ENCODE results near the gene TMEM129.

The TMEM129 gene

DNA sequence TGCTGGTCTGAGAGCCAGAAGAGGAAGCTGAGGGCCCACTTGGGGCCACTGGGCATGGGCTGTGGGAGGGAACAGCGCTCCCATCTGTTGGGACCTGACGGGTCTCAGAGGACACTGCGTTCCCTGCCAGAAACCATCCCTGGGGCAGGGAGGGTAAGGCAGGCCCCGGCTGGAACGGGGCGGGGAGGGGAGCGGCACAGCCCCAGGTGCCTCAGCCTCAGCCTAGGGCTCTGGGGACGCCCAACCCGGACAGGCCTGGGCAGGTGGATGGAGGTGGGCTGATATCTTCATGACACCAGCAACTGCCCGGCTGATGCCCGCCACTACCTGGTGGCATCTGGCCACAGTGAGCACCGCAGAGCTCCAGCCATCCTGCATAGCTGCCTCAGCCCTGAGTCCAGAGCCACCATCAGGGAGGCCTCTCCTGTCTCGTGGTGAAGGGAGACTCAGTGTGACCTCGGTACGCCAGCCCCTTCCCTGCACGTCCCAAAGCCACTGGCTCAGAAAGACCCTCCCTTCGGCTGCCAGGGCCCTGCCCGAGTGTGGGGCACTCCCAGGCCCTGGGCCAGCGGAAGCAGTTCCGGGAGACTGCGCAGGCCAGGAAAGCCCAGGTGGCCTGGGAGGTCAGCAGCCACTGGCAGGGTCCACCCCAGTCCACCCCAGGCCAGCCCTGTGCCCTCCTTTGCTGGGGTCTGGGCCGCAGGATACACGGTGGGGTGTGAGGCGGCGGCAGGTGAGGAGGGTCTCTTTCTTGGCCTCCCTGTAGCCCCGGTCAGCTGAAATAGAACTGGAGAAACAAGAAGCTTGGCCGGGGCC is 37.4 kb upstream of the TMEM129 start:
- DNase-seq (ENCODE audit: insufficient read length, low spot score) (no peak), FAIRE-seq (no peak)

DNA sequence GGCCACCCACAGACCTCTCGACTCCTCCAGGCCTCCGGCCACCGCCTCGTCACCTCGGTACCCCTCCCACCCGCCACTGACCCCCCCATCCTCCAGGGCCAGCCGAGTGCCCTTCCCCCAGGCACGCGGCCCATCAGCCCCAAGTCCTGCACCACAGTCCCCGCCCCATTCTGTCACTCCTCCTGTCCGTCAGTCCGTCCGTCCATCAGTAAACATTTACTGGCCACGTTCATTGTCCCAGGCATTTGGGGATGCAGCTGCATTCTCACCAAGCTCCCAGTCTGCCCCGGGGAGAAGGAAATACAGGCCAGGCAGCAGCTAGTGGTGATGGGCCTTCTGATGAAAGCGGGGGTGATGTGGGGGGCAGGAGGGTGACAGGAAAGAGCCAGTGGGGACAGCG is 36.7 kb upstream of the TMEM129 start:
- DNase-seq (ENCODE audit: insufficient read length, low spot score) (no peak), FAIRE-seq (no peak)

DNA sequence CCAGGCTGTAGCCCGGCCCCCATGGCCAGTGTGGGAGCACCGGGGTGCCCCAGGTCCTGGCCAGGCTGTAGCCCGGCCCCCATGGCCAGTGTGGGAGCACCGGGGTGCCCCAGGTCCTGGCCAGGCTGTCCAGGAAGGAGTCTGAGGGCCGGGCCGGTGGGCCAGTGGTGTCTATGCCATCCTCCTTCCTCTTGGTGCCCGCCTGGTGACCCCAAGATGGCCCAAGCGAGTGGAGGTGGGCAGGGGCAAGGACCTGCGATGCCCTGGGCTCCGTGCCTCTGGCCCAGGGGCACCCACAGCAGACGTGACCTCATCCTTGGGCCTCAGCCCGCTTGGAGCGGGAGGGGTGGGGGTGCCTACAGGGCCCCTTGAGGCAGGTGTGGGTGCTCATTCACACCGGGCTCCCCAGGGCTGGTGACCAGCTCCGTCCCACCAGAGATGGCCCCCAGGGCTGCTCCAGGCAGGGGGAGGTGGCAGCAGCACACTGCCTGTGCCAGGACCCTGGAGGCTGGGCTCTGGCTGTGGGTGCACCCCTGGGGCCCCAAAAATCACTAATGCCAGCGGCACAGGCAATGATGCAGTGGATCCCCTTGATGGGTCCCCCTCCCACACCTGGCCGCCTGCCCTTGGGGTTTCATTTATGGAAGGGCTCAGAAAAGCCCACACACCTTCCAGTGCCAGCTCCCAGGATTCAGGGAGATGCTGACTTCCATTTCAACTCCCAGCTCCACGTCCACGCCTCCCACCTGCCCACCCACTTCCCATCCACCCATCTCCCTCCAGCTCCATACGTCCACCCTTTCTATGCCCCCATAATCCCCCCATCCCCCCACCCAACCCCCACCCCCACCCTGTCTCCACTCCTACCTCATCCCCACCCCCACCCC is 36.0 kb upstream of the TMEM129 start:
- no peak for FAIRE-seq

DNA sequence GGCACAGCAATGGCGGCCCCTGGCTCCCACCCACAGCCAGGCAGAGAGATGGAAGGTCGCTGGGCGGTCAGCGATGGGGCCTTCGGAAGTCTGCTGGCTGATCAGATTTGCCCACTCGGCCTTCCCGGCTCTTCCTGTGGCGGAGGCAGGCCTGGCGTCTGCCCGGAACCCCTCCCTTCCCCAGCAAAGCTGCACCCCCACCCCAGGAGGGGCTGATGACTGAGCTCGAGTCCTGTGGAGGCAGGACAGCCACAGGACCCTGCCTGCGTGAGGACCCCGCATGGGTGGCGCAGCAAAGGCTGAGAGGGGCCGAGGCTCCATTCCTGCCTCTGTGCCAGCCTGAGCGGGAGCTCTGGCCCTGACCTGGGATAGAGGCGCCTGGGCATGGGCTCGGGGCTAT is 35.0 kb upstream of the TMEM129 start:
- no peak for FAIRE-seq
- no peak for DNase-seq (ENCODE audit: insufficient read length, low spot score)

More for the DNA sequence above, 36.0 kb upstream of the TMEM129 start:
- no peak for DNase-seq (ENCODE audit: insufficient read length, low spot score)

DNA sequence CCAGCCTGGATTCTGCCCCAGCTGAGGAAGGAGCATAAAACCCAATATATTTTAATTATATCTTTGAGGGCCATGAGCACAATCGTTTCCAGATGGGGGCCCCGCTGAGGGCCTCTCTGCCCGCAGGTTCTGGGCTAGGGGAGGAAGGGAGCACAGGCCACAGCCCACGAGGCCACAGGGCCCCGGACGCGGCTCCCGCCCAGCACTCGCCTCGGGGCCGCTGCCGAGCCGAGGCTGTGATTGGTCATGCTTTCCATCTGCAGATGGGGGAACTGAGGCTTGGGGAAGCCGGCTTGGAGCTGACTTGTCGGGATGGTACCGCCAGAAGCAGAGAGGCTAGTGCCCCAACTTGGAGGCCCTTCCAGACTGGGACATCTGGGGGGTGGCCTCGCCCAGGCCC is 34.2 kb upstream of the TMEM129 start:
- no peak for FAIRE-seq

DNA sequence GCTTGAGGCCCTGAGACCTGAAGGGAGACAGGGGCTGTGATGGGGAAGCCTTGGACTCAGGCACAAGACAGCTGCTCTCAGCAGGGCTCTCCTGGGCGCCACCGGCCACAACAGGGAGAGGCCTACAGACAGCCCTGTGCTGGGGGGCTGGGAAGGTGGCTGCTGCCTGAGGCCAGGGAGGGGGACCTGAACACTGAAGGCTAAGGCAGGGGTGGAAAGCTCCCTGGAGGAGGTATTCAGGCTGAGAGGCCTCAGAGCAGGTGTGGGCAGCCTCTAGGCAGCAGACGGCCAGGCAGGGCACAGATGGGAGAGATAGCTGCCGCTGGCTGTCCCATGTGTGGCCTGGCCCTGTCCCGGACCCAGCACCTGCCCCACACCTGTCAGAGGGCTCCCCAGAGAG is 33.2 kb upstream of the TMEM129 start:
- DNase-seq (ENCODE audit: insufficient read length, low spot score), result no peak
- FAIRE-seq, result no peak

More for the DNA sequence above, 34.2 kb upstream of the TMEM129 start:
- DNase-seq (ENCODE audit: insufficient read length, low spot score), result no peak

DNA sequence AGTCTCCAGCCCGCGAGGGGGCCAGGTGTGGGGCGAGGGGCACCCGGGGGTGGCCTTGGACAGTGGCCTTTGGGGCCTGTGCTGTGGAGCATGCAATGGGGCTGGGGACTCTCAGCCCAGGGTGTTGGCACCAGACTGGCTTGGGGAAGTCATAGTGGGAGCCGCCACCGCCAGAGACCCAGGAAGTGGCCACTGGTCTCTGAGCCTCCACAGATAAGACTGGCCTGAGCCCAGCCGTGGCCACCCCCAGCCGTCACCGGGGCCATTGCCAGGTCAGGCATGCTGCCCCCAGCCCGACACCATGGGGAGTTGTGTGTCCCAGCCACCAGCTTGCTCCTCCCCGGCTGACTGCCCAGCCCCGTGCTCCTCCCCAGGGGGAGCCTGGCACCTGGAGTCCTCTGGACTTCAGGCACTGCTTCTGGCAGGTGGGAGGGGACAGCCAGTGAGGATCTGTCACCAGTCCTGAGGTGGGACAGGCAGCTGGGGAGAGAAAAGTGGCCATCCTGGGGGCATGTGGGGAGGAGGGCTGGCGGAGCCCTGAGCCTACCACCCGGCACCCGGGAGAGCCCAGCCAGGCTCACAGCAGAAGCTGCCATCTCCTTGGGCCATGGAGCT is 32.7 kb upstream of the TMEM129 start:
- no peak for FAIRE-seq

DNA sequence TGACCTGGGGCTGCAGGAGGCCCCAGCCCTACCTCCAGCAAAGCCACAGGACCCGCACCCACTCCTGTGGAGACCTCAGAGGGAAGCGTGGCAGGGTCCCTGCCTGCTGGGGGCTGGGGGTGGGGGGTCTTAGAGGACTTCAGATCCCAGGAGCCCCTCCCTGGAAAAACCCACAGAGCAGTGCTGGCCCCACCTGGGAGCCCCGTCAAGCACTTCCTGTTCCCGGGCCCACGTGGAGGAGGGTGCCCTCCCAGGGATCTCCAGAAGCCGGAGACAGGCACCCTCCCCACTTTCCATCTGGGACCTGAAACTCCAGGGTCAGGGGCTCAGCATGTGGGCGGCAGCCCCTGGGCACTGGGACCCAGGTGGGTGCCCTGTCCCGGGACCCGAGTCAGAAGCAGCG is 32.2 kb upstream of the TMEM129 start:
- DNase-seq (ENCODE audit: insufficient read length, low spot score) (no peak), FAIRE-seq (no peak)

More for the DNA sequence above, 32.7 kb upstream of the TMEM129 start:
- no peak for DNase-seq (ENCODE audit: insufficient read length, low spot score)

DNA sequence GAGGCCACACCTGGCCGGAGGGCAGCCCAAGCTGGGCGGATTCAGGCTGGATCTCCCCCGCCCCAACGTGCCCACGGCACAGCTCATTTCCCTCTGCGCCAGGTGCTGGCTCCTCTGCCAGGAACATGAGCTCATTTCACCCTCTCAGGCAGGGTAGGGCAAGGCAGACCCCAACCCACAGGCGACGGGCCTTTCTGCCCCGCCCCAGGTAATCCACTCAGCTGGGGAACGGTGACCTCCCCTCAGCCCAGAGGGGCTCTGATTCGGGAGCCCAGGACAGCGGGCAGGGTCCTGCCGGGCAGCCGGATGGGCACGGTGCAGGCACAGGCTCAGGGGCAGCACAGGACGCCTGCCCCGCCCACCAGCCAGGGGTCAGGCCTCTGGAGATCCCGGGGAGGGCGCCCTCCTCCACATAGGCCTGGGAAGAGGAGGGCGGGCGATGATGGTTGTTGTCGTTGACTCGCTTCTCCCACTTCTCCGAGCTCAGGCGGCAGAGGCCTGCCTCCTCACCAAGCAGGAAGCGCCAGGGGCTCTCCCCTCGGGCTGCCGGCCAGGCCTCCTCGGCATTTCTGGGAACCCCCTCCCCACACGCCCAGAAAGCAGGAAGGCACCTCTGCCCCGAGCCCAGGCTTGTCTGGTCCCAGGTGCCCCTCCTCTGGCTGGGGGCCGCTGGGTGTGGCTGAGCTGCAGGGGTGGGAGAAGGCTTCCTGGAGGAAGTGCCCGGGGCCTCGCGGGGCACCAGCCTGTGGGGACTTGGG is 31.3 kb upstream of the TMEM129 start:
- DNase-seq (ENCODE audit: insufficient read length, low spot score) (no peak), FAIRE-seq (no peak)

DNA sequence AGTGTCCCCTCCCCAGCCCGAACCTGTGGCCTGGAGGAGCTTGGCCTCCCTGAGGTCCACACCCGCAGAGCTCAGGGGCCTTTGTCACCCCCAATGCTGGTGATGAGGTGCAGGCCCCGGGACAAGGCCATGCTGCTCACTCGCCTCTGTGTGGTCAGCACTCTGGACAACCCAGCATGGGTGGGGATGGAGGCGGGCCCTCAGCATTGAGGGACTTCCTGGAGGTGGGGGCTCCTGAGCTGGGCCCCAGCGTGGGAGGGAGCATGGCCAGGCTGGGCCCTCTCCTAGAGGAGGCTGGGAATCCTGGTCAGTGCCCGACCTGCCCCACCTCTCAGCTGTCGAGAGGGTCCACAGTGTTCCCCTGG is 30.8 kb upstream of the TMEM129 start:
- no peak for DNase-seq (ENCODE audit: insufficient read length, low spot score)
- no peak for FAIRE-seq

DNA sequence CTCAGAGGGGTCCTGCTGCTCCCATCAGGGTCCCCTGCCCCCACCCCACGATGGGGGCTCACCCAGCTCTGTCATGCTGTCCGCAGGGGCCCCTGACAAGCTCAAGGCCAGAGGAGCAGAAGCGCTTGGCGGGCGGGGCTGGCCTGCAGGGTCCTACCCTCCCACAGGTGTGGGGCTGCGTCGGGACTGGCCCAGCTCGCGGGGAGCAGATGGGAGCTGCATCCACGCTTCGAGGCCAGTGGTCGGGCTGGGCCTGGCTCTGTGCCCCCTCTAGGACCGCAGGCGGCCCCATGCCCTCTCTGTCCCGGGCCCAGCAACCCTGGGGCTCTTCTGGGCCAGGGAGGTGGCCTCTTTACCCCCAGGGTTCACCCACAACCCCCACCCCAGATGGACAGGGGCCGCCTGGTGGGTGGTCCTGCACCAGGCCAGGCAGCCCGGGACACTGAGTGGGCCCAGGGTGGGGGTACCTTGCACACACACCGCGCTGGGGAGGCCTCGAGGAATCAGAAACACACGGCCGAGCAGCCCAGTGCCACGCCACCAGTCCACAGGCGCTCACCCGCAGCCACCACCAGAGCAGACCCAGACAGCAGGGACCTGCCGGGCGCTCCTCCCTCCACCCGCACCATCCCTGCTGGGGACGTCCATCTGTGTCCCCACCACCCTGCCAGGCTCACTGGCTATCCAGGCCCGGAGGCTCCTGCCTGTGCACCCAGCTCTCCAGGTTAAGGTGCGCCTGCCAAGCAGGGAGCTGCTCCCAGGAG is 30.2 kb upstream of the TMEM129 start:
- DNase-seq (ENCODE audit: insufficient read length, low spot score) (no peak), FAIRE-seq (no peak)

DNA sequence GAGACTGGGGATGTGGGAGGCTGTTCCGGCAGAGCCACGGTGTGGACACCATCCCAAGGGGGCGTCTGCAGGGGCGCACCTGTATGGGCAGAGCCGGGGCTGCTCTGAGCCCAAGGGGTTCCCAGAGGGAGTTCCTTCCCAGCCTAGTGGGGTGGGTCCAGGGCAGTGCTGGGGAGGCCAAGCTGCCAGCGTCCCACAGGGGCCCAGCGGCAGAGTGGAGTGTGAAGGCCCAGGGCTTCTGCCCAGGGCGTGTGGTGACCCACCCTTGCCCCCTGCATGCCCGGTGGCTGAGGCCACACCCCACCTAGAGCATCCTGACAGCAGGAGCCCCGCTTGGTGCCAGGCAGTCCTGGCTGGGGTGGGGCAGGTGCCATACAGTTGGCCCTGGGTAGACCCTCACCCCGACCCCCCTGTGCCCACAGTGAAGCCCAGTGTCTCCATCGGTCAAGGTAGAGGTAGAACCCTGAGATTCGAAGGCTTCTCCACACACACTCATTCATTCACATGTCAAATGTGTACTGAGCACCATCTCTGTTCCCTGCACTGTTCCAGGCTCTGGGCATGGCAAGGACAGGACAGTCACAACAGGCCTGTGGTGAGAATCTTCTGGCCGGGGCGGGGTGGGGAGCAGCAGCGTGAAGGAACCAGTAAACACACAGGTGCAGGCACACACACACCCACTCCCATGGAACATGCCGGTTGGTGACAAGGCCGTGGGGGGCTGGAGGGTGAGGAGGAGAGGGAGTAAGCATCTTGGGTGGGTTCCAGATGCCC is 29.4 kb upstream of the TMEM129 start:
- DNase-seq (ENCODE audit: insufficient read length, low spot score) (no peak), FAIRE-seq (no peak)

DNA sequence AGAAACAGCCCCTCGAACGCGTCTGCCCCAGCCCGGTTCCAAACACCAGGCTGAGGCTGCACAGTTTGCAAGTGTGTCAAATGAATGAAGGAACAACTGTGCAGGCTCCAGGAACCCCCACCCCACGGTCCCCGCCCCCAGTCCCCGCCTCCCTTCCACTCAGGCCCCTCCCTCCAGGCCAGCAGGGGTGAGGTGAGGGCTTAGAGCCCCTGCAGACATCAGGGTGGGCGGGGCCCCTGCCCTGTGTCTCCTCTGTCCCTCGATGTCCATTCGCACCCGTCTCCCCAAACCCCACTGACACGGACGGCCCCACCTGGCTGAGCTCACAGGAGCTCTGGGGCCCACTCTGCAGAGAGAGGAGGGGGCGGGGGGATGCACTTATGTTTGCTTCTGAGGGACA is 28.7 kb upstream of the TMEM129 start:
- FAIRE-seq, result no peak

DNA sequence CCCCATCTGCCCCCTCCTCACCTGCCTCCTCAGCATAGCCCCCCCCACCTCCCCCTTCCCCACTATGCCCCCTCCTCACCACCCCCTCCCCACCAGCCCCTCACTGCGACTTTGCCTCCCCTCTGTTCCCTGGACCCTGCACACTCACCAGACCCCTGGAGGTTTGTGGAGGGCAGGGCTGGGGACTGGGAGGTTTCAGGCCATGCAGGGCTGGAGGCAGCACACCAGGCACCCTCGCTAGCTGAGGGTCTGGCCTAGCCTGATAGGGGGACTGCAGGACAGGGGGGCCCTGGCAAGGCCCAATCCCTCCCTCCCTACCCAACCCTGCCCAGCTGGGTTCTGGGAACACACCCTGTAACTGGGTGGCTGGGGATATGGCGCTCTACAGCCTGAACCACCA is 28.2 kb upstream of the TMEM129 start:
- no peak for DNase-seq (ENCODE audit: insufficient read length, low spot score)

More for the DNA sequence above, 28.7 kb upstream of the TMEM129 start:
- no peak for DNase-seq (ENCODE audit: insufficient read length, low spot score)

DNA sequence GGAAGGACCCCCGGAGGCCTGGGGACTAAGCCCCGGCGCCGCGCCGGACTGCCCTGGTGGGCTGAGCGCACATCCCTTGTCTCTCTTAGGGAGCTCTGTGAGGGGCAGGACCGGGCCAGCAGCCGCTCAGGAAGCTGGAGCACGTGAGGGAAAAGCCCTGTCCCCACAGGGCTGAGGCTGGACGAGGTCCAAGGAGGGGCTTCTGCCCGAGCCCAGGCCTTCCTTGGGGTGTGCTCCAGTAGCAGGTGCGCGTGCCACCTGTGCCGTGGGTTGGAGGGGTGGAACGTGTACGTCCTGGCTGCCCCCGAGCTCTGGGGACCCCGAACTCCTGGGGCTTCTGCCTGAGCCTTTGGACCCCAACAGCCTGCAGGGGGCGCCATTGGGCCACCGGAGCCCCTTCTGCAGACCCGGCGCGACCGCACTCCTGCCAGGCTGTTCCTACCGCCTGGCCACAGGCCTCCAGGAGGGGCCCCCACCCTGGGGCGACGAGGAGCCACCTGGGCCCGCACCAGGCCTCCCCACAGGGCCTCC is 27.4 kb upstream of the TMEM129 start:
- peak; percentile 94 for DNase-seq (ENCODE audit: insufficient read length, low spot score)
- FAIRE-seq, result no peak

More for the DNA sequence above, 28.2 kb upstream of the TMEM129 start:
- no peak for FAIRE-seq

DNA sequence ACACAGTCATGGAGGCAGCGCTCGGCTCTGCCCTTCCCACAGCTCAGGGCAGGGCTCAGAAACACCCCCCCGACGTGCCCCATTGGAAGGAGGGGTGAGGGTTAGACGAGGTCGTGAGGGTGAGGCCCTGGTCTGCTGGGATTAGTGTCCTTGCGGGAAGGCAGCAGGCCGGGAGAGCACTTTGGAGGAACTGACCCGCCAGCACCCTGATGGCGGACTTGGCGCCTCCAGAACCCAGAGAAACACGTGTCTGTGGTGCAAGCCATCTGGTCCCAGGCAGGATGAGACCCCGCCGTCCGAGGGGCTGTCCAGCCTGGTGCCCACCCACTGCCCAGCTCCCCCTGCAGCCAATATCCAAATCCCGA is 26.5 kb upstream of the TMEM129 start:
- FAIRE-seq, result no peak
- no peak for DNase-seq (ENCODE audit: insufficient read length, low spot score)

DNA sequence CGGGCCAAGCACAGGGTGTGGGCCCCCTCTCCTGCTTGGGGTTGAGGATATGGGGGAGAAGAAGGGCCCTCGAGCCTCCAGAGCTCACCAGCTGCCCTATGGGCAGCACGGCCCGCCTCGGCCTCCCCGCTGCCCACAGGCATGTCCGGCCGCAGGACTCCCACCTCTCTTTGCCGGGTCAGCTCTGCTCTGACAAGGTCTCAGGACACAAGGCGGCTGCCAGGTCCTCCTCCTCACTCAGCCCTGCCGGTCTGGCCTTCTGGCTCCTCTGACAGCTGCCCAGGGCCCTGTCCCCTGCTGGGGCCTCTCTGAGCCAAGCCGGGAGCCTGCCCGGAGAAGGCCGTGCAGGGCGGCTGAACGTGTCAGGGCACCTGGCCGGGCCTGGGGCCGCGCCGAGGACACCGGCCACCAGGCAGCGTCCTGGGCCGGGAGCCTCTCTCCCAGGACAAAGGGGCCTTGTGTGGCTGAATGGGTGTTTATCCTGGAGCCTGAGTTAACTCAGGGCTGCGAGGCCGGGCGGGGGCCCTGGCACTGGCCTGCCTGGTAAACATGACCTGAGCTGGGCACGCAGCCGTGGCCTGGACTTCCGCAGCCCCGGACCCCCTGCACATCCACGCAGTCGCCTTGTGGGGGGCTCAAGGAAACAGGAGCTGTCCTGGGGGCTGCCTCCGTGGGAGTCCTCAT is 25.9 kb upstream of the TMEM129 start:
- DNase-seq (ENCODE audit: insufficient read length, low spot score) (no peak), FAIRE-seq (no peak)

DNA sequence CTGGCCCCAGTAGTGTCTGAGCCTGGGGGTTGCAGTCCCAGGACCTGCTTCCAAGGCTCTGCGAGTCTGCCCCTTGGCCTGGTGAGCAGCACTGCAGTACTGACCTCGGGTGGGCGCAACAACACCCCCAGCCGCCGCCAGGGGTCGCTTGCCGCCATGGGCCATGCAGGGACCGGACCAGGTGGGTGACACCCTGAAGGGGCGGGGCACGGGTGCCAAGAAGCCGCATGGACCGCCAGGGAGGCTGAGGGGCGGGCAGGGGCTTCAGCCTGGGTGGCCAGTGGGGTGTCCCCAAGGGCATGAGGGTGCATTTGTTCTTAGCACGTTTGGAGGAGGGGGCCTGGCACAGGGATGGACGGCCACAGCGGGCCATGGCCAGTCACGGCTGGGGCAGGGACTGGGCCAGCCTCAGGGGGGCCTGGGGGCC is 25.2 kb upstream of the TMEM129 start:
- DNase-seq (ENCODE audit: insufficient read length, low spot score) (peak; percentile 52), FAIRE-seq (peak; percentile 9)

Data from HTR-8/SVneo (cell line).